Measurements from ENCODE around the gene SGMS1. TPM values are rescaled to one million over a fixed set of nuclear protein-coding genes. Genes with fewer than 3 reads are reported as not detected.
"Not testable (repeated sequence)": the region's sequence is repeated elsewhere in the genome, so short reads cannot be mapped to it uniquely, and the experiment has no call there.

SGMS1 gene
- total and polyA plus RNA-seq, 10 donors = 5.9 to 84.3 (median 34.6) TPM

- DNase-seq = no peak
- H3K36me3 ChIP-seq = no peaks in the 10 kb centered on the region
- TF ChIP-seq POLR2A (IDR thresholded peaks at IDR 0.05) (no peak), CTCF (IDR thresholded peaks at IDR 0.05 in 8 of 11, conservative IDR thresholded peaks at IDR 0.05 in 3 of 11) (no peak), POLR2AphosphoS5 (IDR thresholded peaks at IDR 0.05) (no peak)
Observed at GRCh38 chr10:50648089-50648934, 24.6 kb upstream of the SGMS1 start.

GRCh38 chr10:50647350-50647749, 23.6 kb upstream of the SGMS1 start:
- H3K27ac ChIP-seq; intact Hi-C loops (cut with DNase I; ENCODE audit: low total_unique reads); H3K27me3 ChIP-seq (replicated peaks in 1 of 7); DNase-seq; H3K36me3 ChIP-seq; H3K9me3 ChIP-seq; H3K4me3 ChIP-seq: not testable (repeated sequence)
- peaks cover 0 to 12% (median 2%) of the 10 kb centered on the region in 6 donors for H3K4me1 ChIP-seq
- 93 to 100% (median 100%) methylated on average over 1 of the region's 1 CpG for WGBS, 5 donors

More at GRCh38 chr10:50648089-50648934, 24.6 kb upstream of the SGMS1 start:
- Histone ChIP-seq H3K27me3 (replicated peaks in 1 of 7) (no peaks in the 10 kb centered on the region), H3K4me1 (peaks cover 0 to 21% (median 9%) of the 10 kb centered on the region in 6 donors), H3K9me3 (no peaks in the 10 kb centered on the region), H3K27ac (peak overlapping the region in 3 of 8 donors; percentile 13 to 30 (median 19)), H3K4me3 (no peak overlapping the region)
- intact Hi-C loops (cut with DNase I; ENCODE audit: low total_unique reads) = no loop called here
- WGBS, 5 donors = 69 to 86% (median 77%) methylated on average over 7 of the region's 7 CpGs

GRCh38 chr10:50645236-50645635, 21.5 kb upstream of the SGMS1 start:
- Histone ChIP-seq H3K4me1 (peaks cover 0 to 11% (median 2%) of the 10 kb centered on the region in 6 donors), H3K36me3 (no peaks in the 10 kb centered on the region), H3K4me3 (no peak overlapping the region), H3K27ac (no peak overlapping the region), H3K27me3 (replicated peaks in 1 of 7) (no peaks in the 10 kb centered on the region), H3K9me3 (no peaks in the 10 kb centered on the region)
- no peak for TF ChIP-seq POLR2AphosphoS5 (IDR thresholded peaks at IDR 0.05)
- TF ChIP-seq CTCF (IDR thresholded peaks at IDR 0.05 in 8 of 11, conservative IDR thresholded peaks at IDR 0.05 in 3 of 11) = no peak
- TF ChIP-seq POLR2A (IDR thresholded peaks at IDR 0.05) = no peak
- intact Hi-C loops (cut with DNase I; ENCODE audit: low total_unique reads) = no loop called here
- DNase-seq = no peak

- 51 to 82% (median 59%) methylated on average over 2 of the region's 2 CpGs for WGBS, 5 donors
- no peaks in the 10 kb centered on the region for H3K9me3 ChIP-seq
- no peaks in the 10 kb centered on the region for H3K27me3 ChIP-seq (replicated peaks in 1 of 7)
- peaks cover 0 to 12% (median 8%) of the 10 kb centered on the region in 6 donors for H3K4me1 ChIP-seq
- intact Hi-C loops (cut with DNase I; ENCODE audit: low total_unique reads) = no loop called here
- no peak overlapping the region for H3K27ac ChIP-seq
- TF ChIP-seq CTCF (IDR thresholded peaks at IDR 0.05 in 8 of 11, conservative IDR thresholded peaks at IDR 0.05 in 3 of 11) = no peak
- no peak for DNase-seq
- H3K36me3 ChIP-seq = no peaks in the 10 kb centered on the region
- H3K4me3 ChIP-seq = no peak overlapping the region
Observed at GRCh38 chr10:50641626-50642025, 17.9 kb upstream of the SGMS1 start.
